ENCODE measurements around the gene MRE11. TPM values are rescaled to one million over a fixed set of nuclear protein-coding genes. Genes with fewer than 3 reads are reported as not detected.
A peak's percentile ranks its signal among the peaks of the same experiment; 100 is the strongest.
"Not testable (repeated sequence)": the region's sequence is repeated elsewhere in the genome, so short reads cannot be mapped to it uniquely, and the experiment has no call there.

MRE11 gene
- polyA plus RNA-seq, 2 of the 4 experiments (the other 2 are of a cell fraction): 19.2 to 28.4 TPM

GRCh38 chr11:94507485-94507884 lies 13.8 kb upstream of the MRE11 start:
- FAIRE-seq (no peak), DNase-seq (ENCODE audit: low read depth in 1 of 2, low spot score in 1 of 2) (no peak), ATAC-seq (no peak)
- H3K4me3 ChIP-seq: no peak overlapping the region
- TF ChIP-seq NFE2L2 (conservative IDR thresholded peaks at IDR 0.05; ENCODE audit: low read length) (no peak), ELK1 (IDR thresholded peaks at IDR 0.05; ENCODE audit: low read depth, low read length) (no peak)
- H3K4me1 ChIP-seq: no peaks in the 10 kb centered on the region
- H3K9me3 ChIP-seq: no peaks in the 10 kb centered on the region; the same call in 2 of the 3 replicates
- ChIA-PET CTCF (interaction anchor here (4.0 kb wide), 1 partner anchor 612 kb away, joined by 14 read pairs; no protein-coding TSS in a partner anchor), POLR2A (no interaction called here)
- no peak overlapping the region for H3K4me2 ChIP-seq
- H3K27ac ChIP-seq: no peak overlapping the region
- 43% methylated on average over 4 of the region's 4 CpGs for WGBS (ENCODE audit: missing lambda C conversion rate)

GRCh38 chr11:94506513-94506912 lies 12.9 kb upstream of the MRE11 start:
- DNase-seq (ENCODE audit: low read depth in 1 of 2, low spot score in 1 of 2); H3K4me3 ChIP-seq; H3K4me2 ChIP-seq; FAIRE-seq; ATAC-seq; H3K27ac ChIP-seq; H3K9me3 ChIP-seq; H3K4me1 ChIP-seq; POLR2A ChIA-PET: not testable (repeated sequence)
- CTCF ChIA-PET: interaction anchor here (0.6 to 4.0 kb wide), 2 partner anchors 611 to 1312 kb away, joined by 3 to 14 read pairs; no protein-coding TSS in a partner anchor
- 48% methylated on average over 5 of the region's 5 CpGs for WGBS (ENCODE audit: missing lambda C conversion rate)

- H3K4me3 ChIP-seq: no peak overlapping the region
- no peak overlapping the region for H3K27ac ChIP-seq
- 24% methylated on average over 3 of the region's 3 CpGs for WGBS (ENCODE audit: missing lambda C conversion rate)
- ChIA-PET CTCF (interaction anchor here (0.8 to 1.8 kb wide), 5 partner anchors 15 to 618 kb away, joined by 3 to 12 read pairs (median 5); no protein-coding TSS in a partner anchor), POLR2A (interaction anchor here (0.5 kb wide), 1 partner anchor 572 kb away, joined by 4 read pairs; no protein-coding TSS in a partner anchor)
- ATAC-seq (peak; percentile 34 to 62; a peak in 4 of 6 replicates), DNase-seq (ENCODE audit: low read depth in 1 of 2, low spot score in 1 of 2) (peak; percentile 17 to 42), FAIRE-seq (no peak)
- H3K4me2 ChIP-seq: no peak overlapping the region
- H3K4me1 ChIP-seq: no peaks in the 10 kb centered on the region
- TF ChIP-seq PHF8 (IDR thresholded peaks at IDR 0.05; ENCODE audit: borderline replicate concordance, low read depth) (no peak), REST (IDR thresholded peaks at IDR 0.05) (no peak), RAD21 (conservative IDR thresholded peaks at IDR 0.05 in 1 of 2, IDR thresholded peaks at IDR 0.05 in 1 of 2) (peak; percentile 69 to 75), SMC3 (IDR thresholded peaks at IDR 0.05) (peak; percentile 45; the same call in 2 of the 3 replicates), BHLHE40 (IDR thresholded peaks at IDR 0.05; ENCODE audit: low read depth, low read length) (no peak), CTCF (IDR thresholded peaks at IDR 0.05) (peak; percentile 67)
- H3K9me3 ChIP-seq: no peaks in the 10 kb centered on the region
These were observed 11.1 kb upstream of the MRE11 start for GRCh38 chr11:94504689-94505293.

- Histone ChIP-seq H3K4me3 (no peak overlapping the region), H3K4me1 (no peaks in the 10 kb centered on the region), H3K27ac (no peak overlapping the region), H3K9me3 (no peaks in the 10 kb centered on the region), H3K4me2 (no peak overlapping the region)
- ChIA-PET CTCF (interaction anchor here (0.6 to 1.3 kb wide), 3 partner anchors 74 to 606 kb away, joined by 3 to 8 read pairs (median 3); no protein-coding TSS in a partner anchor), POLR2A (no interaction called here)
- TF ChIP-seq CTCF (IDR thresholded peaks at IDR 0.05): no peak
- no peak for TF ChIP-seq ZC3H11A (IDR thresholded peaks at IDR 0.05)
- TF ChIP-seq KDM5A (IDR thresholded peaks at IDR 0.05): no peak
- no peak for TF ChIP-seq FOSB (CRISPR knock-in tag; IDR thresholded peaks at IDR 0.05)
- TF ChIP-seq POLR2A (IDR thresholded peaks at IDR 0.05; ENCODE audit: low read length): no peak
- no peak for TF ChIP-seq TFCP2L1 (CRISPR knock-in tag; IDR thresholded peaks at IDR 0.05)
- TF ChIP-seq BHLHE40 (IDR thresholded peaks at IDR 0.05; ENCODE audit: low read depth, low read length): no peak
- TF ChIP-seq ZNF302 (CRISPR knock-in tag; IDR thresholded peaks at IDR 0.05): no peak
- no peak for TF ChIP-seq SREBF2 (IDR thresholded peaks at IDR 0.05)
- TF ChIP-seq CHD4 (IDR thresholded peaks at IDR 0.05; ENCODE audit: borderline replicate concordance): no peak
- TF ChIP-seq POLR2AphosphoS2 (conservative IDR thresholded peaks at IDR 0.05; ENCODE audit: low read length): no peak
- DNase-seq (ENCODE audit: low read depth in 1 of 2, low spot score in 1 of 2) (no peak), ATAC-seq (no peak), FAIRE-seq (no peak)
- 29% methylated on average over 2 of the region's 2 CpGs for WGBS (ENCODE audit: missing lambda C conversion rate)
These were observed 7.9 kb upstream of the MRE11 start for GRCh38 chr11:94501522-94501921.

Measured in A549 (cell line).